HPDE6-E6E7 (cell line): Measurements from ENCODE around the gene SSTR3.
"Not testable (repeated sequence)": the region's sequence is repeated elsewhere in the genome, so short reads cannot be mapped to it uniquely, and the experiment has no call there.

ENCODE experiments used
- DNase-seq: peaks from one replicate; pipeline ENCODE4 v3.0.0; 2011; ENCODE audit warnings: missing footprints; ENCODE audit errors: extremely low spot score

Gene SSTR3

DNA sequence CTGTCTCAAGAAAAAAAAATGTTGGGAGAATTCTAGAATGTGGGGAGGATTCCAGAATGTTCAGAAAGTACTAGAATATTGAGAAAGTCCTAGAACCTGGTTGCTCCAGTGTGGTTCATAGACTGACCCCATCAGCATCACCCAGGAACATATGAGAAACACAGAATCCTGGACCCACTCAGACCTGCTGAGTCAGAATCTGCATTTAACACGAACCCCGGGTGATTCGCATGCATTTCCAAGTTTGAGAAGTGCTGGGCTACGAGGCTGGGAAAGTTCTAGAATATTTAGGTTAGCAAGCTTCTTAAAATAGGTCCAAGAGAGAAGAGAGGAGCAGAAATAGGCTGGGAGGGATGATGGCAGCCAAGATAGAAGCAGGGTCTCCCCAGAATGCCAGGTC, 30.6 kb downstream of the SSTR3 start:
- no peak for DNase-seq

DNA sequence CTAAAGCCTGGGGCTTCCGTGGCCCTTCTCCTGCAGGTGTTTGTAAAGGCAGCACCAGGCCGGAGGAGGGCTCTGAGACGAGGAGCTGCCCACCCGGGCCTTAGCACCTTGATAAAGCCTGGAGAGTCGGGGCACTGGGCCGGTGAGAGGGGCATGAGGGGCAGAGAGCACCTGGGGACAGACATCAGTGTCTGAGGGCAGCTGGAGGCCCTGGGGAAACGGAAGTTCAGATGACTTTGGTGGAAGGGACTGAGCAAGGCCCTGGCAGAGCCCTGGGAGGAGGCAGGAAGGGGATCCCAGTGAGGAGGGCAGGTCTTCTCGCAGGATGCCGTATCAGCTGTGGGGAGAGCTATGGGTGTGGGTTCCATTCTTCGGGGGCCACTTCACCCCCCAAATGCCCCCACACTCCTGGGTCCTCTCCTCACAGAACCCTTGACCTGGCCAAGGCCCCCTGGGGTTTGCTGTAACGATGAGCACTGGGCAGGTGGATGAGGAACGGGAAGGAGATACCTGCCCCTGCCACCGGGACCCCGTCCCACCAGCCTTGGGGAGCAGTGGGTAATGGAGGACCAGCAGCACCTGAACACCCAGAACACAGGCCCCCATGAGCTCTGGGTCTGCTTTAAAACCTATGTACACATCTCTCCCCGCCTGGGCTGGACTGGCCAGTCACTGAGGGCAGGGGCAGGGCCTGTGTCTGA, 31.6 kb downstream of the SSTR3 start:
- DNase-seq: no peak

DNA sequence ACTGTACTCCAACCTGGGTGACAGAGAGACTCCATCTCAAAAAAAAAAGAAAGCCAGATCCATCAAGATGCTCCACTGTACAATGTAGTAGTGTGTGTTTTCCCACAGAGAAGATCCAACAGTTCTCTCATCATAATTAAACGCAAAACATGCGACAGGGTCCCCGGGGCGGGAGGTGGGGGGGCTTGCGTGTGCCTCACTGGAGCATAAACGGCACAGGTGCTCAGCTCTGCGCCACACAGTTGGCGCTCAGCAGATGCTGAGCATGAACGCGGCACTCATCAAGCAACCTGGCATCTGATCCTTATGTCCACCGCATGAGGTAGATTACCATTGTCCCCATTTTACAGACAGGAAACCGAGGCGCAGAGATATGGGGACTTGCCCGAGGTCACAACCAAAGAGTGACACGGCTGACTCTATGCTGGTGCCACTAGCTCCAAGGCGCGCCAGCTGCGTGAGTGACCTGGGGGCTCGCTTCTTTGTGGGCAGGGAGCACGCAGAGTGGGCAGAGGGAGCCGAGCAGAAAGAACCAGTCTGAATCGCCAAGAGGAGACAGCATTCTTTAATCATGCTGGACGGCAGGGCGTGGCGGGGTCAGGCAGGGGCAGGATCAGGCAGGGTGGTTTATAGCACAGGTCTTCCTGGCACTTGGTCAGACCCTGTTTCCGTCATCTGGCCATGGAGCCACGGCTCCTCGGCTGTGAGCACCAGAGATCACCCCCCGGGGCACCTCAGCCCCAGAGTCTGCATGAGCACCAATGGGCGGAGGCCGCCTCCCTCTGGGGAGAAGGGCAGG, 32.5 kb downstream of the SSTR3 start:
- DNase-seq: no peak

DNA sequence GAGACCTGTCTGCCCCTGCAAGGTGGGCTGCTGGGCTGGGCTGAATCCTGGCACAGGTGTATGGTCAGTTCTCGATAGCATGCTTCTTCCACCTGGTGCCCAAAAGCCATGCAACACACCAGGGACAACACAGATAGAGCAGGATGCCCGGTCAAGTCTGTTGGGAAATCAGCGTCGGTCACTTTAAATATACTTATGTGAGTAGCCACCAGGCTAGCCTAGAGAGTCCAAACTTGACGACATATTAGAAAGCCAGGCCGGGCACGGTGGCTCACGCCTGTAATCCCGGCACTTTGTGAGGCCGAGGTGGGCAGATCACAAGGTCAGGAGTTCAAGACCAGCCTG, 33.2 kb downstream of the SSTR3 start:
- DNase-seq: no peak

DNA sequence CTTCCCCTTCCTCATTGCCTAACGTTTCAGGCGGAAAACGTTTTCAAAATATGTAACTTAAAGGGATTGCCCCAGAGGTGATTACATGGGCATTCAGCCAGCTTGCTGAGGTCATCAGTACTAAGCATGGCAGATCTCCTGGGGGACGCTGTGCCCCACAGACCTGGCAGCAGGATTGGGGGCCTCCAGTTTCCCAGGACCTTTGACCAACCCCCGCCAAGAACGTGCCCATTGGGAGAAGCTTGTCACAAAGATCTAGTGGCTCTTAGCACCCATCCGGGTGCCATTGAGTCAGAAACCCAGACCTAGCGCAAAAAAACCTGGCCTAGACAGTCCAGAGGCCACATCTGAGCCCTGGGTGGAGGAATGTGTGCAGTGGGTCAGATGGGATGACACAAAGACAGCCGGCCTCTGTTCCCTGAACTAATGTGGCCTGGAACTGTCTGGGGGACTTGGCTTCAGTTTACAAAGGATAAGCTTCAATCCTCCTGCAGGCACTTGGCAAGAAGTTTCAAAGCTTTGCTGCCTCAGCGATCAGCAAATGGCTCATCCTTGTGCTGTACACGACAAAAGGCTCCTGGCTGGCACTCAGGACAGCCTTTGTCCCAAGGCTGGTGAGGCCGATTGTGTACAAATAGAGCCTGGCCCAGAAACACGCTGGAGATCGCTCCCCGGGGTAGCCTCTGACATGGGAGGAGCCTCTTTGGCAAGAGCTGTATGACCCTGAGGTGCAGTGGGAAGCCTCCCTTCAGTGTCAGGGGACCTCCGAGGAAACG, 33.7 kb downstream of the SSTR3 start:
- DNase-seq: no peak

DNA sequence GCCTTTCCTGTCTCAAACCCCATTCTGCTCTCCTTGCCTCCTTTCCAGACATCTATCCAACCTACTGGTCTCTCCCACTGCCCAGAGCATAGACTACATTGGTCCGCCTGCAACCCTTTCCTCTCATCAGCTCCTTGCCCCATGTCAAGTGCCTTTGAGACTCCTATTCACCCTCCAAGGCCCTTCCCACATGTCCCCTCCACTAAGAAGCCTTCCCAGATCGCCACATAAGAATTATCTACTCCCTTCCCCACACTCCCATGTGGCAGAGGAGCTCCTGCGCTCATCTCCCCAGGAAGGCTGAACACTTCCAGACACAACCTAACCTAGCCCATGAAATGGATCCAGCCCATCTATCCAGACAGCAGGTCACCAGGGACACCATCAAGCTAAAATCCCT, 34.5 kb downstream of the SSTR3 start:
- no peak for DNase-seq

DNA sequence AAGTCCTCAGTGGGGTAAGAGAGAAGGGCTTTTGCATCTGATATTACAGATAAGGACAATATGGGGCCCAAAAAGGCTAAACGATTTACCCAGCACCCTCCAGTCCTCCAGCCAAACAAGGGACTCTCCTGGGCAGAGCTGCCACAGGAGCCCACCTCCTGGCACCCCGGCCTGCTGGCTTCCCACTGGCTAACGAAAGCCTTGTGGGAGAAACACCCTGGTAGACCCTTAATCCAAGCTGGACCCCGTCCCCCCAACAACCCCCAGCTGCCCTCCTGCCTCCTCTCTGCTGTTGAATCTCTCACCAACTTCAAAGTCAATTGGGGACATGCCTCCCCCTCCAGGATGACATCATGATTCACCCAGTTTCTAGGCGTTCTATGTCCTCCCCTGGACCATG, 35.1 kb downstream of the SSTR3 start:
- DNase-seq: no peak

DNA sequence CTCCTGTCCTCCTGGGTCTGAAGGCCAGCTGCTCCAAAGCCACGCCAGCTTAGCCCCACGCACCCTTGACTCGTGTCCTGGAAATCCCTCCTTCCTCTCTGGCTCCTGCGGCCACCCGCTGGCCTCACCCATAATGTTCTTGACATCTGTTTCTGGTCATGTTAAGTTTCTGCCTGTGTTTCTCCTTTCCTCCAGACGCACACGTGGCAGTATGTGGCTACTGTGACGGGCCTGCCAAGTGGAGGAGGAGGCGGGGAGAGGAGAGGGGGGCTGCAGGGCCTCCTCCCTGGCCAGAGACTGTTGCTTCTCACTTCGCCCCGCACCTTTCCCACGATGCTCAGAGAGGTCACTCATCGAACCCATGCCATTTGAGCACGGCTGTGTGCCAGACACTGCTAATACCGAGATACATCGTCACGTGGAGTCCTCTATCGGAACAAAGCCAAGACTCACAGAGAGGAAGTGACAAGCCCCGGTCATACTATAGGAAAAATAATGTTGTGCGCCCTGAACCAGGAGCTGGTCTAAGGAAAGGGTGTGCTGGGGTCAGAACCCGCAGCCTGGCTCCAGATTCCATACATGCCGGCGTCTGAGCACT, 35.7 kb downstream of the SSTR3 start:
- no peak for DNase-seq

DNA sequence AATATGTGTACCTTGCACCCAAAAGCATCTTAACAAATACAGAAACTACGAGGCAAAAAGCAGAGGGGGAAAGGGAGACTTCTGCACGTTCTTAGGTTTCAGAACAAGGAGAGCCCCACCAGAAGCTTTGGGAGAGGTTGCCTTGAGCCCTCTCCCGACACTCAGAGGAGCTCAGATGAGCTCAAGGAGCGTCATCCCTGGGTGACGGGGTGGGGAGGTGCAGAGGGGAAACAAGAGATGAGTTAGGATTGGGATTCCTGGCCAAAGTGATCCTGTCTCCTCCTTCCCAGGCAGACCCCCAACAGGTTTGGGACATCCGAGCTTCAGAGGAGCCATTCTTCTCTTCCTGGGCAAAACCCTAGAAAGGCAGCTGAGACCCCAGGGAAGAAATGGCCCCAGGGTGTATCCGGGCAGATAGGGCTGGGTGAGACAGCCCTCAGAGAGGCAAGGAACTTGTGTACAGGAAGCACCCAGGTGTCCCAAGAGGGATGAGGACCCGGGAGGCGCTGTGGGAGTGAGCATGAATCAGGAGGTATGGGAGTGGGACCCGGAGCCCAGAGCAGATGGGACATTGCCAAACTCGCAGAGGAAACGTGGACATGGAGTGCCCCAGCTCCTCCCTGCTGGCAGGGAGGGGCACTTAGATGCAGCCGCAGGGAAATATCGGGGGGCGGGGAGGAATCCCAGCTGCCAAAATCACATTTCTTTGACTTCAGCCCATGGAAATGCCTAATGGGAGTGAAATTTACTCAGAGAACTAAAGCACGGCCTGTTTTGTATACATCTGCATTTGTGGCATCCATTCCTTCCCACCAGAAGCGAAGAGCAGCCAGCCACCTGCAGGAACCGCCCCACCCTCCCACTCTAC, 36.6 kb downstream of the SSTR3 start:
- no peak for DNase-seq

DNA sequence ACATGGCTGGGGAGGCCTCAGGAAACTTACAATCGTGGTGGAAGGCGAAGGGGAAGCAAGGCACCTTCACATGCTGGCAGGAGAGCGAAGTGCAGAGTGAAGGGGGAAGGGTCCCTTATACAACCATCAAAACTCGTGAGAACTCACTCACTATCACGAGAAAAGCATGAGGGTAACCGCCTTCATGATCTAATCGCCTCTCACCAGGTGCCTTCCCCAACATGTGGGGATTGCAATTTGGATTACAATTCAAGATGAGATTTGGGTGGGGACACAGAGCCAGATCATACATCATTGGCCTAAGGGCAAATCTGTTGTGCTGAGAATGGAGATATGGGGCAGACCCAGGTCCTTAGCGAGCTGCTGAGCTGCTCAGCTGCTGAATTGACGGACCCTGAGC, 37.3 kb downstream of the SSTR3 start:
- DNase-seq: no peak

DNA sequence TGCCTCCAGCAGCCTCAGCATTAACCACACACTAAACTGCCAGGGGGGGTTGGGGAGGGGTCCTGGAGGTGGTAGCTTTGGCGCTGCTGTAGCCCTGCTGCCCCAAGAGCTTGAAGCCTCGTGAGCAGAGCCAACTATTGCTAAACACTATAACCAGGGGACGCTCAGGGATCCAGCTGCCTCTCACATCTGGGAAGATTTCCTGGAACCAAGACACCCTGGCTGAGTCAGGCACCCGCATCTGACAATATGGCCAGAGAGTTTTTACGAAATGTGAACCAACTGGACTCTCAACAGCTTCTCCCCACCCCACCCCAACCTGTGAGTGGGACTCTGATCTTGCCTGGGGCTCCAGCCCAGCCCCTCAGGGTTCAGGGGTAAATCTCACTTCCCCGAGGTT, 38.6 kb downstream of the SSTR3 start:
- DNase-seq: no peak

DNA sequence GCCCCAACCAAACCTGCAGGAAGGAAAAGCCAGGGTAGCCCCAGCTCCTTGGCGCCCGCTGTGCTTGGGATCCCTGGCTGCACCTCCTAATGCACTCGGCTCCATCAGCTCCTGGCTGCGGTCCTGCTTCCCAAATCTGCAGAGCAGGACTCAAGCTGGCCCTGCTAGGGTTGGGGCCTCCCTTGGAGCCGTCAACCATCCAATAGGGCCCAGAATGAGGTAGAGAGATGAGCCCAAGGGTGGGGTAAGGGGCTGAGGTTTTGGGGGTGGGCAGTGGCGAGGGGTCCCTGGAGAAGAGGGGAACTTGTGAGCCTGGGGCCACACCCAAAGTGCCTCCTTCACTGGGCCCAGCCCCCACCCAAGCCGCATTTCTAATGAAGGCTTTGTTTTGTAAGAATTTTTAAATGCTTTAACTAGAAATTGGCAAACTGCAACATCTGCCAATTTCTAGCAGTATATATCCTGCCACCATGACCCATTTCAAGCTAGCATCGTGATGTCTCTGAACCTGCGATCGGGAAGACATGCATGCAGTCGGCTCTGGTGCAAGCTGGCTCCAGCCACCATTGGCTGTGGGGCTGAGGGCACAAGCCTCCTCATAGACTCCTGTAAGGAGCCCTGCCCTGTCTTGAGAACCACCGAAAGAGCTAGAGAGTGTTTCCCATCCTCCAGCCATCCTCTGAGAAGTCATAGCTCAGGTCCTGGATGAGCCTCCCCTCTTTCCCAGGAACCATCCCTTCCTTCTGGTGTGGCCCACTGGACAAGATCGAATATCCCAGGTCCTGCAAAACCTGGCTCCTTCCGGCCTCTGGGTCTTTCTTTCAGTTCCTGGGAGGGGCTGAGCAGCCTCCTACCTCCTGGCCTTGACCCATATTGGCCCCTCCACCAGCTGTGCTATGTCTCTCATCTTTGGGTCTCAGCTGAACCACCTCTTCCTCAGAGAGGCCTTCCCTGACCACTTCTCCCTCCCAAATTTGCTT, 39.7 kb downstream of the SSTR3 start:
- no peak for DNase-seq

DNA sequence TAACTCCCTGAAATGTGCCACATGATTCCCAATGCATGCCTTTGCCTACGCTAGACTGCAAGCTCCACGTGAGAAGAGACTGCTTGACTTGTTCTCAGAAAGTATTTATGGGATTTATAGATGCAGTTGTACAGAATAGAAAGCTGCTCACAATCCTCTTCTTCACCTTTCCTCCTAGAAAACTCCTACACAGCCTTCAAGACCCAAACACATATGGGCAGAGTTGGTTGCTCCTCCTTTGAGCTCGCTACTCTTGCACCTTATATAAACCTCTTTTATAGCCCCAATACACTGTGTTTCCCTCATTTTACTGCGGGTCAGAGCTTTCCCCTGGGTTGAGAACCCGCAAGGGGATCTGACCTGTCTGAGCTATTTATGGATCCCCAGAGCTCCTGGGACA, 40.6 kb downstream of the SSTR3 start:
- DNase-seq: no peak

DNA sequence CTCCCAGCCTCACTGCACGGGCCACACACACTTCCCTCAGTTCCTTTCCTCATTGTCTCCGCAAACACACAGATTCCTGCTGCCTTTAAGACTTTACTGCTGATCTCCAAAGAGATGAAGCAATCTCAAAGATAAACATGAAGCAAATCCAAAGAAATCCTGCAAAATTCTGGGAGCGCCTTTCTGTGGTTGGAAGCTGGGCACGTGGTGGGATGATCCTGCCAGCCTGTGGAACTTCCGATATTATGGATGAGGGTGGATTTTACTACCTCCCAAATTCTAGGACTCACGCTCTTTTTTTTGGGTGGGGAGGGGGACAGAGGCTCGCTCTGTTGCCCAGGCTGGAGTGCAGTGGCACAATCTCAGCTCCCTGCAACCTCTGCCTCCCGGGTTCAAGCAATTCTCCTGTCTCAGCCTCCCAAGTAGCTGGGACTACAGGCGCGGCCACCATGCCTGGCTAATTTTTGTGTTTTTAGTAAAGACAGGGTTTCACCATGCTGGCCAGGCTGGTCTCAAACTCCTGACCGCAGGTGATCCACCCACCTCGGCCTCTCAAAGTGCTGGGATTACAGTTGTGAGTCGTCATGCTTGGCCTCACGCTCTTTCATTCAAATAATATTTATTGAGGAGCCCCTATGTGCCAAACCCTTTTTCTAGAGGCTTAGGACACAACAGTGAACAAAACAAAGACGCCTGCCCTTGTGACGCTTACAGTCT, 41.4 kb downstream of the SSTR3 start:
- not testable (repeated sequence) for DNase-seq

DNA sequence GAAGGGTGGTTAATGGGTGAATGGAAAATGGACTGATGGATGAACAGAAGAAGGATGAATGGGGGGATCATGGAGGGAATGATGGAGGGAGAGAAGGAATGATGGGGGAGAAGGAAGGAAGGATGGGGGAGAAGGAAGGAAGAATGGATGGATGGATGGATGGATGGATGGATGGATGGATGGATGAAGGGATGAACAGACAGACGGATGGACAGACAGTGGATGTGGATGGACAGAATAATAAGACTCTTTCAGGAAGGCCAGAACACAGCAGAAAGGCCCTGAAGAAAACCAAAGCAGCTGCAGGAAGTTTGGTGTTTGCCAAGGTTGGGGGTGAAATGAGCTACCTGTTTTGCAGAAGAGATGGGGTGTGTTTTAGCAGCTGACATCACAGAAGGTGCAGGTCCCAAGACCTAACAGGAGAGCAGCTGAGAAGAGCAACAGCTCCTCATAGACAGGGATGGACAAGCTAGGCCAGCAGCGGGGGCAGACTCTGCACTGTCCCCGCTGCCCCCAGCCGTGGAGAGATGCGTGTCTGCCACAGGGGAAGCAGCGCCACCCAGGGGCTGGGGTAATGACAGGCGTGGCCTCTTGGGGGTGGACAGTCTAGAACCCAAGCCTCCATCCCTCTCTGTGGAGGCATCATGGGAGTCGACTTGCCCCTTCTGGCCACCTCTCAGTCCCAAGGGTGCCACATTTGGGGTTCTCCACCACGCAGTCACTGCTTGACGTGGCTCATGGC, 42.2 kb downstream of the SSTR3 start:
- DNase-seq: no peak

DNA sequence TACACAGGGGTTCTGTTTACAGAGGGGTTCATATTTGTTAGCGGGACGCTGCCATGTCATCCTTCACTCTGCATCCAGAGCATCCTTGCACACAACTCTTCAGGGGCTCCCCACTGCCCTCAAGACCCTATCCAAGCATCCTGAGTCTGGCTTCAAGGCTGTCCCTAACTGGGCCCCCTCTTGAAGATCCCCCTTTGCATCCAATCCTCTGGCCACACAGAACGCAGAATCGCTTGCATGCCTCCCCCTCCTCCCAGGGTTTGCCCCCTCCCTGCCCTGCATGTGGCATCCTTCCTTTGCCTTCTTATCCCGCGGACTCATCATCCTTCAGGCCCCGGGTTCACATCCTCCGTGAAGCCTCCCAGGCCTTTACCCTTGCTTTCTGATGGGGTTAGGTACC, 42.9 kb downstream of the SSTR3 start:
- DNase-seq: no peak

DNA sequence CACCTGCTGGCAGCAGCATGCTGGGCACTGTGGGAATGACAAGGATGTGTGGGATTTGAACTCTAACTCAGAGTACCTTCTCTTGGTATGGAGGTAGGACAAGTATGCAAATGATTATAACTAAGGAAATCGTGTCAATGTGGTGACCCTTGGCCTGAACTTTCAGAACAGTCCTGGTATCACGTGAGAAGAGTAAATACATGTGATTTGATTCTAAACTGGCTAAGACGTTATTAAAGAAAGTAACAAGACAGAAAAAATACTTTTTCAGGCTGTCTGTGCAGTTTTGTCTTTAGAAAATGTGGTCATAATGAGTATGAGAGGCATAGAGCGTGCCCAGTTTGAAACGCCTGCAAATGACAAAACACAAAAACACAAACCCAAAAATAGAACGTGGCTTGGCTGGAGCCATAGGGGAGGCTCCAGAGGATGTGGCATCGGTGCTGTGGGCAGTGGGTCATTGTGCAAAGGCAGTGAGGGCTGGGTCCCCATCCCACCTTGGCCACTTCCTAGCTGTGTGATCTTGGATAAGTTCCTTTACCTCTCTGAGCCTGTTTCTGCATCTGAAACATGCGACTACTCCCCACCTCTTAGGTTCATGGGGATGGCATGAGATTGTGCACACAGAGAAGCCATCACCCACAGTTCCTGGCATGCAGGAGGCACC, 44.2 kb downstream of the SSTR3 start:
- no peak for DNase-seq
